ENCODE results near the gene PRKCH. TPM values are rescaled to one million over a fixed set of nuclear protein-coding genes. Genes with fewer than 3 reads are reported as not detected.
A peak's percentile ranks its signal among the peaks of the same experiment; 100 is the strongest.

PRKCH gene
- total RNA-seq, 2 experiments from 2014 or later, result 149 to 158 TPM

- no peak overlapping the region for H3K4me3 Mint-ChIP-seq
- CTCF ChIA-PET, result interaction anchor here (0.6 to 1.1 kb wide), 3 partner anchors 13 to 163 kb away, joined by 3 read pairs; no protein-coding TSS in a partner anchor
- intact Hi-C loops (cut with micrococcal nuclease), result no loop called here
- no peaks in the 10 kb centered on the region for H3K9me3 Mint-ChIP-seq
- H3K27ac Mint-ChIP-seq, result no peak overlapping the region
- H3K27me3 Mint-ChIP-seq (ENCODE audit: low read depth), result no peaks in the 10 kb centered on the region
- no peak for DNase-seq
- H3K4me1 Mint-ChIP-seq (ENCODE audit: low read depth), result peaks cover 36% of the 10 kb centered on the region
- H3K36me3 Mint-ChIP-seq (ENCODE audit: low read depth), result no peaks in the 10 kb centered on the region
Measured at GRCh38 chr14:61586544-61587055, 265.2 kb downstream of the PRKCH start.

GRCh38 chr14:61587081-61587713, 265.8 kb downstream of the PRKCH start:
- Mint-ChIP-seq H3K4me1 (ENCODE audit: low read depth) (peaks cover 36% of the 10 kb centered on the region), H3K36me3 (ENCODE audit: low read depth) (no peaks in the 10 kb centered on the region), H3K27me3 (ENCODE audit: low read depth) (no peaks in the 10 kb centered on the region), H3K27ac (no peak overlapping the region), H3K4me3 (no peak overlapping the region), H3K9me3 (no peaks in the 10 kb centered on the region)
- no peak for DNase-seq
- intact Hi-C loops (cut with micrococcal nuclease), result no loop called here
- CTCF ChIA-PET, result interaction anchor here (0.6 to 0.8 kb wide), 2 partner anchors 24 to 162 kb away, joined by 3 read pairs; no protein-coding TSS in a partner anchor

- Mint-ChIP-seq H3K4me3 (no peak overlapping the region), H3K27me3 (ENCODE audit: low read depth) (no peaks in the 10 kb centered on the region), H3K4me1 (ENCODE audit: low read depth) (peaks cover 47% of the 10 kb centered on the region), H3K9me3 (no peaks in the 10 kb centered on the region), H3K36me3 (ENCODE audit: low read depth) (no peaks in the 10 kb centered on the region), H3K27ac (no peak overlapping the region)
- DNase-seq, result no peak
- CTCF ChIA-PET, result interaction anchor here (0.6 to 0.8 kb wide), 2 partner anchors 9 to 22 kb away, joined by 3 read pairs; no protein-coding TSS in a partner anchor
- intact Hi-C loops (cut with micrococcal nuclease), result no loop called here
Measured at GRCh38 chr14:61588419-61588901, 267.1 kb downstream of the PRKCH start.

GRCh38 chr14:61589691-61590581, 268.6 kb downstream of the PRKCH start:
- no peaks in the 10 kb centered on the region for H3K36me3 Mint-ChIP-seq (ENCODE audit: low read depth)
- CTCF ChIA-PET, result interaction anchor here (1.6 kb wide), 1 partner anchor 82 kb away, joined by 4 read pairs; no protein-coding TSS in a partner anchor
- no peak overlapping the region for H3K27ac Mint-ChIP-seq
- H3K4me1 Mint-ChIP-seq (ENCODE audit: low read depth), result peaks cover 52% of the 10 kb centered on the region
- DNase-seq, result no peak
- H3K9me3 Mint-ChIP-seq, result peaks cover 3% of the 10 kb centered on the region
- no peaks in the 10 kb centered on the region for H3K27me3 Mint-ChIP-seq (ENCODE audit: low read depth)
- intact Hi-C loops (cut with micrococcal nuclease), result loop anchor here (10.0 kb wide), 1 partner anchor 405 kb away; no protein-coding TSS in a partner anchor
- H3K4me3 Mint-ChIP-seq, result no peak overlapping the region

- Mint-ChIP-seq H3K27me3 (ENCODE audit: low read depth) (no peaks in the 10 kb centered on the region), H3K4me1 (ENCODE audit: low read depth) (peaks cover 58% of the 10 kb centered on the region), H3K36me3 (ENCODE audit: low read depth) (no peaks in the 10 kb centered on the region), H3K4me3 (no peak overlapping the region), H3K9me3 (peaks cover 3% of the 10 kb centered on the region), H3K27ac (no peak overlapping the region)
- CTCF ChIA-PET, result interaction anchor here (1.0 kb wide), 1 partner anchor 99 kb away, joined by 3 read pairs; no protein-coding TSS in a partner anchor
- DNase-seq, result no peak
- intact Hi-C loops (cut with micrococcal nuclease), result loop anchor here (10.0 kb wide), 1 partner anchor 407 kb away; no protein-coding TSS in a partner anchor
Measured at GRCh38 chr14:61591862-61592261, 270.5 kb downstream of the PRKCH start.

GRCh38 chr14:61593330-61593729, 272.0 kb downstream of the PRKCH start:
- Mint-ChIP-seq H3K27me3 (ENCODE audit: low read depth) (no peaks in the 10 kb centered on the region), H3K9me3 (peaks cover 3% of the 10 kb centered on the region), H3K36me3 (ENCODE audit: low read depth) (no peaks in the 10 kb centered on the region), H3K4me3 (no peak overlapping the region), H3K27ac (peak overlapping the region; percentile 92), H3K4me1 (ENCODE audit: low read depth) (peaks cover 61% of the 10 kb centered on the region)
- intact Hi-C loops (cut with micrococcal nuclease), result loop anchor here (10.0 kb wide), 1 partner anchor 409 kb away; no protein-coding TSS in a partner anchor
- DNase-seq, result no peak
- CTCF ChIA-PET, result no interaction called here

- Mint-ChIP-seq H3K9me3 (peaks cover 3% of the 10 kb centered on the region), H3K4me1 (ENCODE audit: low read depth) (peaks cover 61% of the 10 kb centered on the region), H3K4me3 (no peak overlapping the region), H3K27ac (no peak overlapping the region), H3K36me3 (ENCODE audit: low read depth) (no peaks in the 10 kb centered on the region), H3K27me3 (ENCODE audit: low read depth) (no peaks in the 10 kb centered on the region)
- CTCF ChIA-PET, result interaction anchor here (0.6 kb wide), 1 partner anchor 51 kb away, joined by 3 read pairs; no protein-coding TSS in a partner anchor
- intact Hi-C loops (cut with micrococcal nuclease), result loop anchor here (10.0 kb wide), 1 partner anchor 412 kb away; no protein-coding TSS in a partner anchor
- no peak for DNase-seq
Measured at GRCh38 chr14:61596990-61597389, 275.6 kb downstream of the PRKCH start.

- no peaks in the 10 kb centered on the region for H3K36me3 Mint-ChIP-seq (ENCODE audit: low read depth)
- intact Hi-C loops (cut with micrococcal nuclease), result loop anchor here (1.0 to 10.0 kb wide), 3 partner anchors 21 to 414 kb away; no protein-coding TSS in a partner anchor
- peak overlapping the region; percentile 14 for H3K4me3 Mint-ChIP-seq
- no peaks in the 10 kb centered on the region for H3K27me3 Mint-ChIP-seq (ENCODE audit: low read depth)
- H3K27ac Mint-ChIP-seq, result peak overlapping the region; percentile 80
- no peaks in the 10 kb centered on the region for H3K9me3 Mint-ChIP-seq
- peak; percentile 66 for DNase-seq
- peaks cover 48% of the 10 kb centered on the region for H3K4me1 Mint-ChIP-seq (ENCODE audit: low read depth)
- CTCF ChIA-PET, result interaction anchor here (0.5 to 1.5 kb wide), 5 partner anchors 21 to 320 kb away, joined by 3 to 5 read pairs (median 4); no protein-coding TSS in a partner anchor
Measured at GRCh38 chr14:61598980-61599379, 277.6 kb downstream of the PRKCH start.

GRCh38 chr14:61599942-61600341, 278.6 kb downstream of the PRKCH start:
- DNase-seq, result no peak

More at GRCh38 chr14:61599942-61600341, 278.6 kb downstream of the PRKCH start:
- CTCF ChIA-PET, result no interaction called here
- no peaks in the 10 kb centered on the region for H3K36me3 Mint-ChIP-seq (ENCODE audit: low read depth)
- H3K27me3 Mint-ChIP-seq (ENCODE audit: low read depth), result no peaks in the 10 kb centered on the region
- peaks cover 38% of the 10 kb centered on the region for H3K4me1 Mint-ChIP-seq (ENCODE audit: low read depth)
- H3K4me3 Mint-ChIP-seq, result no peak overlapping the region
- H3K9me3 Mint-ChIP-seq, result no peaks in the 10 kb centered on the region
- no peak overlapping the region for H3K27ac Mint-ChIP-seq
- intact Hi-C loops (cut with micrococcal nuclease), result loop anchor here (1.0 to 10.0 kb wide), 3 partner anchors 20 to 415 kb away; no protein-coding TSS in a partner anchor

Data from activated naive CD4-positive, alpha-beta T cell treated with anti-CD3 and anti-CD28 coated beads for 36 hours (primary cell).